Measurements from ENCODE around the gene LRP1-AS.

Gene LRP1-AS

DNA sequence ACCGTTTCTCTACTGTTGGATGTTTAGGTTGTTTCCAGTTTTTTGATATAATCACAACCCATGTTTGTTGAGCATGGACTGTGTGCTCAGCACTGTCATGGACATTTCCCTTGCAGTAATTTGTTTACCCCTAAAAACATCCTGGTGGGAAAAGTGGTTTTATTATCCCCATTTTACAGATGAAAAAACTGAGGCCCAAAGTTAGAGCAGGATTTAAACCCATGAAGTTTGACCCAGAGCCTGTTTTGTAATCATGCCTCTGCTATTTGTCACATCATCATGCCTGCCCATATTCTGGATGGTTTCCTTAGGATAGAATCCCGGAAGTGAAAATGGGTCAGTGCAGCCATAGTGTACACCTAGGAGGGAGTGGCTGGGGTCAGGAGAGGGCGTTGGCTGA lies 17.0 kb upstream of the LRP1-AS start:
- DNase-seq (ENCODE audit: extremely low read depth, insufficient read length) = no peak
- Histone ChIP-seq H3K4me3 (replicated peaks; ENCODE audit: low read depth, low read length) (no peak overlapping the region), H3K36me3 (ENCODE audit: control insufficient read depth, insufficient read depth, low read length) (no peaks in the 10 kb centered on the region), H3K27me3 (replicated peaks; ENCODE audit: control insufficient read depth, insufficient read depth, low read length) (no peaks in the 10 kb centered on the region)
- TF ChIP-seq, protein P1, sequence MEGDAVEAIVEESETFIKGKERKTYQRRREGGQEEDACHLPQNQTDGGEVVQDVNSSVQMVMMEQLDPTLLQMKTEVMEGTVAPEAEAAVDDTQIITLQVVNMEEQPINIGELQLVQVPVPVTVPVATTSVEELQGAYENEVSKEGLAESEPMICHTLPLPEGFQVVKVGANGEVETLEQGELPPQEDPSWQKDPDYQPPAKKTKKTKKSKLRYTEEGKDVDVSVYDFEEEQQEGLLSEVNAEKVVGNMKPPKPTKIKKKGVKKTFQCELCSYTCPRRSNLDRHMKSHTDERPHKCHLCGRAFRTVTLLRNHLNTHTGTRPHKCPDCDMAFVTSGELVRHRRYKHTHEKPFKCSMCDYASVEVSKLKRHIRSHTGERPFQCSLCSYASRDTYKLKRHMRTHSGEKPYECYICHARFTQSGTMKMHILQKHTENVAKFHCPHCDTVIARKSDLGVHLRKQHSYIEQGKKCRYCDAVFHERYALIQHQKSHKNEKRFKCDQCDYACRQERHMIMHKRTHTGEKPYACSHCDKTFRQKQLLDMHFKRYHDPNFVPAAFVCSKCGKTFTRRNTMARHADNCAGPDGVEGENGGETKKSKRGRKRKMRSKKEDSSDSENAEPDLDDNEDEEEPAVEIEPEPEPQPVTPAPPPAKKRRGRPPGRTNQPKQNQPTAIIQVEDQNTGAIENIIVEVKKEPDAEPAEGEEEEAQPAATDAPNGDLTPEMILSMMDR (IDR thresholded peaks at IDR 0.05; ENCODE audit: insufficient read depth, low read length, poor library complexity, severe bottlenecking) = no peak

GRCh38 chr12:57162553-57163125 lies 15.2 kb upstream of the LRP1-AS start:
- no peaks in the 10 kb centered on the region for H3K27me3 ChIP-seq (replicated peaks; ENCODE audit: control insufficient read depth, insufficient read depth, low read length)
- H3K4me3 ChIP-seq (replicated peaks; ENCODE audit: low read depth, low read length) = no peak overlapping the region
- no peaks in the 10 kb centered on the region for H3K36me3 ChIP-seq (ENCODE audit: control insufficient read depth, insufficient read depth, low read length)
- no peak for DNase-seq (ENCODE audit: extremely low read depth, insufficient read length)
- TF ChIP-seq, protein P1 (IDR thresholded peaks at IDR 0.05; ENCODE audit: insufficient read depth, low read length, poor library complexity, severe bottlenecking) = no peak

DNA sequence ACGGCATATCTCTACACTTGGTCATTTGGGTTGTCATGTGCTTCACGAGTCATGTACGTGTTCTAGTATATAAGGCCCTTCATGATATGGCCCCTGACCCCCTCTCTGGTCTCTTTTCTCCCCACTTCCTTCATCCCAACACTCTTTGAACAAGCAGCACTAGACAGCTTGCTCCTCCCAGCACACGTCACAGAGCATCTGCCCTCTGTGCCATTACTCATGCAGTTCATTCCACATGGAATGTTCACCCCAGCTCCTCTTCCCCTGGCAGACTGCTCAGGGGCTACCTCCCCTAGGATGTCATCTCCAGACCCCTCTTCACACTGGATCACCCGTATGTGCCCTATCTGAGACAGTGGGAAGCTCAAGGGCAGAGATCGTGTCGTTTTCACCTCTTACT lies 14.1 kb upstream of the LRP1-AS start:
- Histone ChIP-seq H3K27me3 (replicated peaks; ENCODE audit: control insufficient read depth, insufficient read depth, low read length) (no peaks in the 10 kb centered on the region), H3K4me3 (replicated peaks; ENCODE audit: low read depth, low read length) (no peak overlapping the region), H3K36me3 (ENCODE audit: control insufficient read depth, insufficient read depth, low read length) (no peaks in the 10 kb centered on the region)
- TF ChIP-seq, protein P1 (IDR thresholded peaks at IDR 0.05; ENCODE audit: insufficient read depth, low read length, poor library complexity, severe bottlenecking) = no peak
- no peak for DNase-seq (ENCODE audit: extremely low read depth, insufficient read length)

GRCh38 chr12:57160741-57161140 lies 13.3 kb upstream of the LRP1-AS start:
- Histone ChIP-seq H3K27me3 (replicated peaks; ENCODE audit: control insufficient read depth, insufficient read depth, low read length) (no peaks in the 10 kb centered on the region), H3K36me3 (ENCODE audit: control insufficient read depth, insufficient read depth, low read length) (no peaks in the 10 kb centered on the region), H3K4me3 (replicated peaks; ENCODE audit: low read depth, low read length) (no peak overlapping the region)
- no peak for DNase-seq (ENCODE audit: extremely low read depth, insufficient read length)
- TF ChIP-seq, protein P1 (IDR thresholded peaks at IDR 0.05; ENCODE audit: insufficient read depth, low read length, poor library complexity, severe bottlenecking) = no peak

- Histone ChIP-seq H3K4me3 (replicated peaks; ENCODE audit: low read depth, low read length) (no peak overlapping the region), H3K27me3 (replicated peaks; ENCODE audit: control insufficient read depth, insufficient read depth, low read length) (no peaks in the 10 kb centered on the region), H3K36me3 (ENCODE audit: control insufficient read depth, insufficient read depth, low read length) (no peaks in the 10 kb centered on the region)
- DNase-seq (ENCODE audit: extremely low read depth, insufficient read length) = no peak
- TF ChIP-seq, protein P1 (IDR thresholded peaks at IDR 0.05; ENCODE audit: insufficient read depth, low read length, poor library complexity, severe bottlenecking) = no peak
Observed at GRCh38 chr12:57160040-57160439, 12.6 kb upstream of the LRP1-AS start.

GRCh38 chr12:57159311-57159710 lies 11.9 kb upstream of the LRP1-AS start:
- H3K4me3 ChIP-seq (replicated peaks; ENCODE audit: low read depth, low read length) = no peak overlapping the region
- no peak for DNase-seq (ENCODE audit: extremely low read depth, insufficient read length)
- no peaks in the 10 kb centered on the region for H3K36me3 ChIP-seq (ENCODE audit: control insufficient read depth, insufficient read depth, low read length)
- TF ChIP-seq, protein P1 (IDR thresholded peaks at IDR 0.05; ENCODE audit: insufficient read depth, low read length, poor library complexity, severe bottlenecking) = no peak
- no peaks in the 10 kb centered on the region for H3K27me3 ChIP-seq (replicated peaks; ENCODE audit: control insufficient read depth, insufficient read depth, low read length)

Measured in GM06990 (cell line).